K562 (cell line): ENCODE data around the gene SOCS3. TPM values are rescaled to one million over a fixed set of nuclear protein-coding genes. Genes with fewer than 3 reads are reported as not detected.
A peak's percentile ranks its signal among the peaks of the same experiment; 100 is the strongest.

Experiments
- ASH1L ChIP-seq: fragments of 450-650 bp; IDR thresholded peaks from 2 replicates; pipeline ENCODE4 v1.6.1; 2018; ENCODE audit warnings: borderline replicate concordance, mild to moderate bottlenecking, low read depth; ENCODE audit not compliant: partially characterized antibody
- CREB1 ChIP-seq, 2 experiments: sonication (generic) in 1 of 2; formaldehyde crosslinking in 1 of 2; IDR thresholded peaks; 2 replicates each; pipeline versions ENCODE4 v1.6.1 to v1.8.0; 2012 to 2022; ENCODE audit warnings: inconsistent platforms in 1 of 2, mild to moderate bottlenecking in 1 of 2, missing genetic modification reagents in 1 of 2, moderate library complexity in 1 of 2
- DIDO1 ChIP-seq: fragments of 450-650 bp; IDR thresholded peaks from 2 replicates; pipeline ENCODE4 v1.6.1; 2016; ENCODE audit warnings: low read depth, missing biosample characterization, missing genetic modification characterization
- DNMT1 ChIP-seq: fragments of 450-650 bp; IDR thresholded peaks from 2 replicates; pipeline ENCODE4 v1.6.1; 2016; ENCODE audit warnings: antibody characterized with exemption, mild to moderate bottlenecking
- HDAC6 ChIP-seq: IDR thresholded peaks from 2 replicates; pipeline ENCODE4 v1.6.1; 2012; ENCODE audit warnings: low read depth, mild to moderate bottlenecking, control low read depth, inconsistent platforms, low read length, moderate library complexity
- JUN ChIP-seq, 2 experiments: sonication (generic) in 1 of 2; formaldehyde crosslinking in 1 of 2; IDR thresholded peaks; 2 replicates each; pipeline versions ENCODE4 v1.6.1 to v1.8.0; 2012 to 2022; ENCODE audit warnings: borderline replicate concordance in 2 of 2, mild to moderate bottlenecking in 2 of 2, improper control_type of control experiment in 1 of 2, low read depth in 1 of 2, low read length in 1 of 2, missing genetic modification reagents in 1 of 2
- KDM1A ChIP-seq, 2 experiments: fragments of 450-650 bp; IDR thresholded peaks; 2 replicates each; pipeline ENCODE4 v1.6.1; 2016; ENCODE audit warnings: mild to moderate bottlenecking in 2 of 2
- KHSRP ChIP-seq: fragments of 450-650 bp; IDR thresholded peaks from 2 replicates; pipeline ENCODE4 v1.6.1; 2017
- LCOR ChIP-seq: sonication (generic); formaldehyde crosslinking; IDR thresholded peaks from 2 replicates; pipeline ENCODE4 v1.8.0; 2022; ENCODE audit warnings: mild to moderate bottlenecking, missing genetic modification reagents
- RHOXF2B ChIP-seq: fragments of 250-450 bp; sonication (Bioruptor Pico); conservative IDR thresholded peaks from 2 replicates; pipeline ENCODE4 v1.5.1; 2021
- SIN3A ChIP-seq, 2 experiments: fragments of 150-350 bp in 1 of 2; IDR thresholded peaks; 2 replicates each; pipeline ENCODE4 v1.6.1; 2011 to 2016; ENCODE audit warnings: borderline replicate concordance in 2 of 2, low read depth in 2 of 2, low read length in 2 of 2, mild to moderate bottlenecking in 2 of 2, moderate library complexity in 2 of 2; ENCODE audit not compliant: control insufficient read depth in 1 of 2
- TBL1XR1 ChIP-seq, 2 experiments: IDR thresholded peaks; 2 replicates each; pipeline ENCODE4 v1.6.1; 2012; ENCODE audit warnings: improper control_type of control experiment in 2 of 2, low read length in 2 of 2, mild to moderate bottlenecking in 1 of 2
- U2AF1 ChIP-seq: fragments of 200-400 bp; formaldehyde crosslinking; optimal IDR thresholded peaks from 2 replicates; pipeline ENCODE3; 2017; ENCODE audit warnings: mild to moderate bottlenecking, low read depth, low read length, moderate library complexity
- ZNF133 ChIP-seq: fragments of 250-450 bp; sonication (Bioruptor Pico); IDR thresholded peaks from 2 replicates; pipeline ENCODE4 v1.4.0; 2020; ENCODE audit warnings: mild to moderate bottlenecking
- ZZZ3 ChIP-seq: fragments of 450-650 bp; IDR thresholded peaks from 2 replicates; pipeline ENCODE4 v1.6.1; 2016; ENCODE audit warnings: antibody characterized with exemption, mild to moderate bottlenecking, moderate library complexity
- polyA plus RNA-seq, 8 experiments: library from polyadenylated mRNA; depleted of rRNA in 4 of 8; stranded (reverse) in 5 of 8; unstranded in 3 of 8; fragments of >200 nt; fragmentation: Nextera tagmentation in 2 of 8; fragmentation: Illumina TruSeq in 1 of 8; extraction: Ambion mirVana in 2 of 8; extraction: Trizol in 1 of 8; gene quantifications; 2 replicates each; pipeline versions ENCODE4 v1.2.1 to v1.2.3, GENCODE V29; 2011 to 2014; ENCODE audit warnings: inconsistent platforms in 1 of 8, missing spikeins in 1 of 8
- total RNA-seq, 7 experiments: library from RNA; depleted of rRNA in 6 of 7; stranded (reverse); fragments of >200 nt in 6 of 7; fragmentation: Illumina TruSeq in 2 of 7; extraction: Trizol in 2 of 7; gene quantifications; 2 replicates each; pipeline versions ENCODE4 v1.2.1 to v1.2.3, GENCODE V29; 2011 to 2021; ENCODE audit warnings: low replicate concordance in 1 of 7
- TF ChIP-seq, protein P1 (sequence below), 2 experiments: fragments of 450-650 bp; IDR thresholded peaks; 2 replicates each; pipeline ENCODE4 v1.6.1; 2016; ENCODE audit warnings: mild to moderate bottlenecking in 2 of 2, borderline replicate concordance in 1 of 2, low read depth in 1 of 2, moderate library complexity in 1 of 2
- TF ChIP-seq, protein P2 (sequence below): fragments of 450-650 bp; IDR thresholded peaks from 2 replicates; pipeline ENCODE4 v1.6.1; 2016
- TF ChIP-seq, protein P3 (sequence below): sonication (generic); formaldehyde crosslinking; IDR thresholded peaks from 2 replicates; pipeline ENCODE4 v1.8.1; 2022; ENCODE audit warnings: missing genetic modification reagents

SOCS3 gene
- total and polyA plus RNA-seq, 9 of the 15 experiments (the other 6 are each of a cell fraction or from before 2014, with no cell fraction given) = 0.56 to 38.9 (median 13.7) TPM

DNA sequence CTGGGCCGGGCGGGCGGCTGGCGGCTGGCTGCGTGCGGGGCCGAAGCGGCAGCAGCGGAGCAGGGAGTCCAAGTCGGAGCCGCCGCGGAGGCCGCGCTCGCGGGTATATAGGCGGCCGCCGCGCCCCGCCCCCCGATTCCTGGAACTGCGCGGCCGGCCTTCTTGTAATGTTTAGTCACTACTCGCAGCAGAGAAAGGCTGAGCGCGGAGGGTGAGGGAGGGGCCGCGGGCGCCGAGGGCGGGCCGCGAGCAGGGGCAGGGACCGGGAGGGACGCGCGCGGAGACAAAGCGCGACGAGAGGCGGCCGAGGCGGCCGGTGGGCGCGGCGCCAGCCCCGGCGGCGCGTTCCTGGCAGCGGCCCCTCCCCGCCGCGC lies at the start of gene SOCS3 (continued):
- TF ChIP-seq, protein P1, sequence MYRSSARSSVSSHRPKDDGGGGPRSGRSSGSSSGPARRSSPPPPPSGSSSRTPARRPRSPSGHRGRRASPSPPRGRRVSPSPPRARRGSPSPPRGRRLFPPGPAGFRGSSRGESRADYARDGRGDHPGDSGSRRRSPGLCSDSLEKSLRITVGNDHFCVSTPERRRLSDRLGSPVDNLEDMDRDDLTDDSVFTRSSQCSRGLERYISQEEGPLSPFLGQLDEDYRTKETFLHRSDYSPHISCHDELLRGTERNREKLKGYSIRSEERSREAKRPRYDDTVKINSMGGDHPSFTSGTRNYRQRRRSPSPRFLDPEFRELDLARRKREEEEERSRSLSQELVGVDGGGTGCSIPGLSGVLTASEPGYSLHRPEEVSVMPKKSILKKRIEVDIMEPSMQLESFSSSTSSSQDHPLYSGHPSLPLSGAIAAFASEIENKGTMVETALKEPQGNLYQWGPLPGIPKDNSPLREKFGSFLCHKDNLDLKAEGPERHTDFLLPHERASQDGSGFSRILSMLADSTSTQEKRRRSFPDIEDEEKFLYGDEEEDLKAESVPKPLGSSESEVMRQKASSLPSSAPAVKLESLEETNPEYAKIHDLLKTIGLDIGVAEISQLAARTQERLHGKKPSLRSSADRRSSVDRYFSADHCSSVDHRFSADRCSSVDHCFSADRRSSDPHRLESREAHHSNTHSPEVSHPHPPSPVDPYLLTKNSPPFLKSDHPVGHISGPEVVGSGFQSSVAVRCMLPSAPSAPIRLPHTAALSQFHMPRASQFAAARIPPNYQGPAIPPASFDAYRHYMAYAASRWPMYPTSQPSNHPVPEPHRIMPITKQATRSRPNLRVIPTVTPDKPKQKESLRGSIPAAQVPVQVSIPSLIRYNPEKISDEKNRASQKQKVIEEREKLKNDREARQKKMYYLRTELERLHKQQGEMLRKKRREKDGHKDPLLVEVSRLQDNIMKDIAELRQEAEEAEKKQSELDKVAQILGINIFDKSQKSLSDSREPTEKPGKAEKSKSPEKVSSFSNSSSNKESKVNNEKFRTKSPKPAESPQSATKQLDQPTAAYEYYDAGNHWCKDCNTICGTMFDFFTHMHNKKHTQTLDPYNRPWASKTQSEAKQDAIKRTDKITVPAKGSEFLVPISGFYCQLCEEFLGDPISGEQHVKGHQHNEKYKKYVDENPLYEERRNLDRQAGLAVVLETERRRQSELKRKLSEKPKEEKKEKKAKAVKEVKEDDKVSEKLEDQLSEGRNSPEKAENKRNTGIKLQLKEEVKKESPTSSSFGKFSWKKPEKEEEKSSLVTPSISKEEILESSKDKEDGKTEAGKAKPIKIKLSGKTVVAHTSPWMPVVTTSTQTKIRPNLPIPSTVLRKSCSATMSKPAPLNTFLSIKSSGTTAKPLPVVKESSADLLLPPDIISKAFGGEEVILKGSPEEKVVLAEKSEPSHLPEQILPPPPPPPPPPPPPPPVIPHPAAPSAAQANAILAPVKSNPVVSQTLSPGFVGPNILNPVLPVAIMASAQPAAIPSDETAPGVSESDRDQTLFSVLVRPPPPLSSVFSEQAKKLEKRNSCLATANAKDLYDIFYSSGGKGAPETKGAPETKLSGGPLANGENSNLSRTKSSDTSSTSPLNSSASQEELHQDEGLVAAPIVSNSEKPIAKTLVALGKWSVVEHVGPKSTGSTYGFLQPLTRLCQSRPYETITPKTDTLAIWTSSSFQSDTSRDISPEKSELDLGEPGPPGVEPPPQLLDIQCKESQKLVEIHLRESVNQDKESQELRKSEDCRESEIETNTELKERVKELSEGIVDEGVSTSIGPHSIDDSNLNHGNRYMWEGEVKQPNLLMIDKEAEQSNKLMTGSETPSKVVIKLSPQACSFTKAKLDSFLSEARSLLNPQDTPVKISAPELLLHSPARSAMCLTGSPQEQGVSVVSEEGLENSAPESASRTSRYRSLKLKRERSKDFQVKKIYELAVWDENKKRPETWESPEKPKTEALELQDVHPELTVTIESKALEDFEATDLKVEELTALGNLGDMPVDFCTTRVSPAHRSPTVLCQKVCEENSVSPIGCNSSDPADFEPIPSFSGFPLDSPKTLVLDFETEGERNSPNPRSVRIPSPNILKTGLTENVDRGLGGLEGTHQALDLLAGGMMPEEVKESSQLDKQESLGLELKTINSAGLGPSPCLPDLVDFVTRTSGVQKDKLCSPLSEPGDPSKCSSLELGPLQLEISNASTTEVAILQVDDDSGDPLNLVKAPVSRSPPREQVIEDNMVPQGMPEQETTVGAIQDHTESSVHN (IDR thresholded peaks at IDR 0.05; ENCODE audit: borderline replicate concordance in 1 of 2, low read depth in 1 of 2) = no peak
- TF ChIP-seq JUN (IDR thresholded peaks at IDR 0.05; ENCODE audit: borderline replicate concordance, low read depth, low read length) = no peak
- TF ChIP-seq JUN (CRISPR knock-in tag; IDR thresholded peaks at IDR 0.05; ENCODE audit: borderline replicate concordance) = no peak
- no peak for TF ChIP-seq LCOR (CRISPR knock-in tag)
- TF ChIP-seq KHSRP = no peak
- TF ChIP-seq ZNF133 (CRISPR knock-in tag) = no peak
- no peak for TF ChIP-seq ASH1L
- no peak for TF ChIP-seq RHOXF2B
- TF ChIP-seq DNMT1 = no peak
- TF ChIP-seq DIDO1 = no peak
- TF ChIP-seq, protein P2, sequence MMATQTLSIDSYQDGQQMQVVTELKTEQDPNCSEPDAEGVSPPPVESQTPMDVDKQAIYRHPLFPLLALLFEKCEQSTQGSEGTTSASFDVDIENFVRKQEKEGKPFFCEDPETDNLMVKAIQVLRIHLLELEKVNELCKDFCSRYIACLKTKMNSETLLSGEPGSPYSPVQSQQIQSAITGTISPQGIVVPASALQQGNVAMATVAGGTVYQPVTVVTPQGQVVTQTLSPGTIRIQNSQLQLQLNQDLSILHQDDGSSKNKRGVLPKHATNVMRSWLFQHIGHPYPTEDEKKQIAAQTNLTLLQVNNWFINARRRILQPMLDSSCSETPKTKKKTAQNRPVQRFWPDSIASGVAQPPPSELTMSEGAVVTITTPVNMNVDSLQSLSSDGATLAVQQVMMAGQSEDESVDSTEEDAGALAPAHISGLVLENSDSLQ = no peak
- TF ChIP-seq SIN3A (IDR thresholded peaks at IDR 0.05; ENCODE audit: borderline replicate concordance in 2 of 2, control insufficient read depth in 1 of 2, low read depth in 2 of 2, low read length in 2 of 2) = peak in 1 of 2 experiments; percentile 88; a peak in 1 of 4 replicates
- TF ChIP-seq CREB1 (IDR thresholded peaks at IDR 0.05) = peak; percentile 73; the same call in 1 of the 2 replicates
- no peak; the same call in 1 of the 2 replicates for TF ChIP-seq CREB1 (CRISPR knock-in tag; IDR thresholded peaks at IDR 0.05)
- no peak for TF ChIP-seq ZZZ3
- peak; percentile 63 for TF ChIP-seq U2AF1
- no peak for TF ChIP-seq HDAC6
- TF ChIP-seq, protein P3, sequence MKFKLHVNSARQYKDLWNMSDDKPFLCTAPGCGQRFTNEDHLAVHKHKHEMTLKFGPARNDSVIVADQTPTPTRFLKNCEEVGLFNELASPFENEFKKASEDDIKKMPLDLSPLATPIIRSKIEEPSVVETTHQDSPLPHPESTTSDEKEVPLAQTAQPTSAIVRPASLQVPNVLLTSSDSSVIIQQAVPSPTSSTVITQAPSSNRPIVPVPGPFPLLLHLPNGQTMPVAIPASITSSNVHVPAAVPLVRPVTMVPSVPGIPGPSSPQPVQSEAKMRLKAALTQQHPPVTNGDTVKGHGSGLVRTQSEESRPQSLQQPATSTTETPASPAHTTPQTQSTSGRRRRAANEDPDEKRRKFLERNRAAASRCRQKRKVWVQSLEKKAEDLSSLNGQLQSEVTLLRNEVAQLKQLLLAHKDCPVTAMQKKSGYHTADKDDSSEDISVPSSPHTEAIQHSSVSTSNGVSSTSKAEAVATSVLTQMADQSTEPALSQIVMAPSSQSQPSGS (CRISPR knock-in tag) = no peak
- TF ChIP-seq TBL1XR1 (IDR thresholded peaks at IDR 0.05; ENCODE audit: low read length in 2 of 2) = peak; percentile 57 to 66
- TF ChIP-seq KDM1A (IDR thresholded peaks at IDR 0.05) = no peak
